GM15510 (cell line): ENCODE data around the gene NRXN2.

ENCODE experiments used
- POLR2A ChIP-seq: IDR thresholded peaks from 3 replicates; pipeline ENCODE4 v1.6.1; 2011; ENCODE audit warnings: borderline replicate concordance; ENCODE audit not compliant: insufficient read length; ENCODE audit errors: extremely low read depth

Gene NRXN2

DNA sequence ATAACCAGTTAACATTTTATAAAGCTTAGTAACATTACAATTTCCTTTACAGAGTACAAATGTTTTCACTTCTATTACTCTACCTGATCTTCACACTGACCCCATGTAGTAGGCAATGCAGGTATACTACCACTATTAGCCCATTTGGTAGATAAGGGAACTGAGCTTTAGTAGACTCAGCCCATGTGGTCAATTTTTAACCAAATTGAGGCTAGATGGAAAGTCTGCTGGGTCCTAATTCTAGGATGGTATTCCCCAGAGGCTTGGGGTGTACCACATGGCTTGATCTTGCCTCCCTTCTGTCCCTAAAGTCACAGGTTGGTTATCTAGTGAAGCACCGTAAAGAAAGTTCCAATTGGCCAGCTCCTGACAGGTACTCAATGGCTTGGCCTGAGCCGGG is 48.2 kb downstream of the NRXN2 start:
- no peak for TF ChIP-seq POLR2A

DNA sequence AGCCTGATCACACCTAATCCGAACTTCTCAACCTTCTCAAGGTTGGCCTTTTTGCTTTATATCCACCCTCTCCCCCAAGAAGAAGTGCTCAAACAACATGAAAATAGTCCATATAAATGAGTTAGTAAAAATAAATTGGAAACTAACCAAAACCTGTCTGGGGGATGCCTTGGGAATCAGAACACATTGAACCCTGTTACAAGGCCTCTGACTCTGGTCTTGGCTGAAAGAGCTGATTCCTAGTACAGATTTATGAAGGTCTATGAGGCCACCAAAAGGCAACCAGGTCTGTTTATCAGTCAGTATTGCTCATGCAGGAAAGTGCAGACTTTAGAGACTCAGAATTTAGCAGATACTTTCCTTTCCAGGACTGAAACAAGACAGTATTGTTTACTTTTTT is 49.7 kb downstream of the NRXN2 start:
- TF ChIP-seq POLR2A: no peak

DNA sequence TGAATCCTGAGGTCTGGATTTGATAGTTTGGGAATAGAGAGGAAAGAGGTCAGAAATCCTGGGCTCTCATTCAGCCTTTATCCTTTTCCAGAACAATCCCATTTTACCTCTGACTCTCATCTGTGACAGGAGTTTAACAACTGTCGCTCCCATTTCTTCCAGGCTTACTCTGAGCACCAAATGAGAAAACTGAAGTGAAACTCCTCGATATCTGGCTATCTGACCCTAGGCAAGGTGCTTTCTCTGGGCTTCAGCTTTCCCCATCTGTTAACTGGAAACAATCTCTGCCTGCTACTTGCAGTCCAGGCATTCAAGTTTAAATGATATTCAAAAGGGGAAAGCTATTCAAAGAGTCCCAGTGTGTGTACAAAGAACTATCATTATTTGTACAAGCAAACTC is 50.1 kb downstream of the NRXN2 start:
- TF ChIP-seq POLR2A: no peak

DNA sequence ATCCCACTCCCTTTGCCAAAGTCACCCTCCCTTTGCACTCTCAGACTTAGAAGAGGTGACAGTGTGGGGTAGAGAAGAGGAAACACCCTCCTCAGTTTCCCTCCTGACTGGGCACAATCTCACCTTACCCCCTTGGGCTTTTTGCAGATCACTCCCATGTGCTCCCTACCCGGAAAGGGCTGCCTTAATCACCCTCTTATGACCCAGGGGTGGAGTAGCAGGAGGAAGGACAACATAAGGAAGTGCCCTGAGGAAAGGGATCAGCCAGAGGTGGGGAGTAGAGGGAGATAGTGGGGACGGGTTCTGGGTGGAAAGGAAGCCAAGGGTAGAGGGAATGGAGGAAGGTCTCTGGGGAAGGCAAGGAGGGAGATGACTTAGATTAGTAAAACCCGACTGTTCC is 52.0 kb downstream of the NRXN2 start:
- no peak for TF ChIP-seq POLR2A

DNA sequence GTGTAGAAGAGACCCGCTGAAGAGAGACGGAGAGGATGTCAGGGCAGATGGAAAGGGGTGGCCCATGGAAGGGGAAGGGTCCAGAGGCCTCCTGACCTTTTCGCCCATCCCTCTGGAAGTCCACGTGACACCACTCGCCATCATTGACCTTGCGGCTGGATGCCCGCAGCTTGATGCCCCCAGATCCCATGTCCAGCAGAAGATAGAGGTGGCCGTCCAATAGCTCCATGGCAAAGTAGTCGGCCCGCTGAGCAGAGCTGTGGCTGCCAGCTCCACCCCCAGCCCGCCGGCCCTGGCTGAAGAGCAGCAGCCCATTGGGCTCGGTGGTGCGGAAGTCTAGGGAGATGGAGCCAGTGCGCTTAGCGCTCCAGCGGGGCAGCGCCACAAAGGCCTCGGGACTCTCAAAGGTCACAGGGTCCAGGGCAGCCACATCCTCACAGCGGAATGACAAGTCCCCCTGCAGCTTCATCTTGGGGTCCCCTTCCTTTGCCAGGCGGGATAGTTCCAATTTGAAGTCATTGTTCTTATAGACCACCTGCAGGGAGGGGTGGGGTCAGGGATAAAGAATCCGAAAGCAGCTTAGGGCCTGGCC is 55.7 kb downstream of the NRXN2 start:
- TF ChIP-seq POLR2A: no peak

DNA sequence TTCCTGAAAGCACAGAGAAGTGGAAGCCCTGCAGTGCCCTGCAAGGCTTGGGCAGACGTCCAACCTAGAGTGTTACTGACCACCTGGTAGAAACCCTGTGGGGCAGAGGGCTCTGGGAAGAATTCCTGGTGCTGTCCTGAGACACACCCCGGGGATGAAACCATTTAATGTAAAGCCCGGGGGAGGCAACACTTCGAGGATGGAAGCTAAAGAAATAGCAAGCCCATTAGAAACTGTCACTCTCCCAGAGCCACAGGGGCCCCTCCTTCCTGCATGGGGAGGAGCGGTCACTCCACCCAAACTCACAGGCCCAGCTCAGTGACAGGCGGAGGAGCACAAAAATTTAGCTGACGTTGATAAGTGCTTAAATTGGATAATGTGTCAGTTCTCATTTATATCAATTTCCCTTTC is 57.6 kb downstream of the NRXN2 start:
- no peak for TF ChIP-seq POLR2A

DNA sequence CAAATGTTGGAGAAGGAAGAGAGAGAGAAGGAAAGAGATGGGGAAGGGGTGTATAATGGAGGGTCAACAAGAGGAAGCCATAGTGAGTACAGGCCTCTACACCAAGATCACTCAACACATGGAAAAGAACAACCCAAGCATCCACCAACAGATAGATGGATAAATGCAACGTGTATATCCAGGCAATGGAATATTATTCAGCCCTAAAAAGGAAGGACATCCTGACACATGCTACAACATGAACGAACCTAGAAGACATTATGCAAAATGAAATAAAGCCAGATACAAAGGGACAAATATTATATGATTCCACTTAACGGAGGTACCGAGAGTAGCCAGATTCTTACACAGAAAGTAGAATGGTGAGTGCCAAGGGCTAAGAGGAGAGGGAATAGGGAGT is 59.3 kb downstream of the NRXN2 start:
- no peak for TF ChIP-seq POLR2A

DNA sequence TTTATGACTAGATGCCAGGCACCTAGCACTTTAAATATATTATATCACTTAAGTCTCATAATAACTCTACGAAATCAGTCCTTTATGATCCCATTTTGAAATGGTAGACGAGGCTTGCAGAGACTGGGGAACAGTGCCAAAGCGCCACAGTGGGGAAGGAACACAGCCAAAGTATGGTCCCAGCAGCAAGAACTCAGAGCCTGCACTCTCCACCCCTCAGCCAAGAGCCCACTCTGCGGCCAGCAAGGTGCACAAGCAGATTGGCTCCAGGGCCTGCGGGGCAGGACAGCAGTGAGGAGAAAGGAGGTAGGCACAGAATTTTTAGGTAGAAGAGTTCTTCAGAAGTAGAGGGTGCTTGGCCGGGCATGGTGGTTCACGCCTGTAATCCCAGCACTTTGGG is 61.4 kb downstream of the NRXN2 start:
- TF ChIP-seq POLR2A: no peak

DNA sequence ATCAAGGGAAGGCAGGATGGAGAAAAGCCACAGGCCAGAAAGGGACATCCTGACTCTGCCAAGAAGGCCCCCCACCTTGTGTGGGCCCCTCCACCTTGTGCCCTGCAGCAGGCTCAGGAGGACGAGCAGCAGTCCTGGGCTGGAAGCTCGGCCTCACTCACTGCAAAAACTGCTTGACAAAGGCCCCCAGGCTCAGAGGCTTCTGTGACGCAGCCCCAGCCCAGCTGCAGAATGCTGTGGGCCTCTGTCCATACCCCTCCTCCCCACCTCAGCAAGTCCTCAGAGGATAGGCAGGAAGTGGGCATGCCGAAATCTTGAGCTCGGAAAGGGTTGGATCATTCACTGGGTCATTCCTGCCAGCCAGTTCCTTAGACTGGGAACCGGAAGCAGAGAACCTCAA is 61.9 kb downstream of the NRXN2 start:
- TF ChIP-seq POLR2A: no peak

DNA sequence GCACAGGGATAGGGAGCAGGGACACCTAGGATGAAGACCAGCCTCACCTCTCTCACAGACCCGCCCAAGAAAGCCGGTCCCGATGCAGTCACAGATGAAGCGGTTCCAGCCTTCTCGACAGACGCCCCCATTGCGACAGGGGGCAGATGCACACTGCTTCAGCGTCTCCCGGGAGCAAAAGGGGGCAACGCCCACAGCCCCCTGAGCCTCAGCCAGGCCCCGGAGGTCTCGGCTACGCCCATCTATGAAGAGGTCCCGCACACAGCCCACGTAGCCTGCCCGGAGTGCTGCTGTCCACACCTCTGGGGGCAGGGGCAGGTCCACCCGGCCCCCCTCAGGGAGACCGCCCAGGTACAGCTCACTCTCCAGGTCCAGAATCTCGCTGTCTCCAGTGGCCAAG is 62.3 kb downstream of the NRXN2 start:
- TF ChIP-seq POLR2A: no peak

DNA sequence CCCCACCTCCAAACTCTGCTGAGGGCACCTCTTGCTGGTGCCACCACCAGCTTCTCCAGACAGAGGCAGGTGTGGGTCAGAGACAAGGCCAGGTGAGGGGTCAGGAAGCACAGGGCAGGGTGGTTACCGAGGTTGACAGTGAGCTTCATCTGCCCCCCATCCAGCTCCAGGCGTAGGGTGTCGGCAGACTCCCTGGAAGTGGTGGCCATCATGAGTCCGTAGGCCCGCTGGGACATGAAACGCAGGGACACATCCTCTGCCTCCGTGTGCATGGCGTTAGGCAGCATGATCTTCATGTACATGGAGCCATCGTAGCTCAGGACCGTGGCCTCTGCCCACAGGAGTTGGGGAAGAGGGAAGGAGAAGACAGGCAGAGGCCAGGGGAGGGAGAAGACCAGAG is 62.8 kb downstream of the NRXN2 start:
- TF ChIP-seq POLR2A: no peak

DNA sequence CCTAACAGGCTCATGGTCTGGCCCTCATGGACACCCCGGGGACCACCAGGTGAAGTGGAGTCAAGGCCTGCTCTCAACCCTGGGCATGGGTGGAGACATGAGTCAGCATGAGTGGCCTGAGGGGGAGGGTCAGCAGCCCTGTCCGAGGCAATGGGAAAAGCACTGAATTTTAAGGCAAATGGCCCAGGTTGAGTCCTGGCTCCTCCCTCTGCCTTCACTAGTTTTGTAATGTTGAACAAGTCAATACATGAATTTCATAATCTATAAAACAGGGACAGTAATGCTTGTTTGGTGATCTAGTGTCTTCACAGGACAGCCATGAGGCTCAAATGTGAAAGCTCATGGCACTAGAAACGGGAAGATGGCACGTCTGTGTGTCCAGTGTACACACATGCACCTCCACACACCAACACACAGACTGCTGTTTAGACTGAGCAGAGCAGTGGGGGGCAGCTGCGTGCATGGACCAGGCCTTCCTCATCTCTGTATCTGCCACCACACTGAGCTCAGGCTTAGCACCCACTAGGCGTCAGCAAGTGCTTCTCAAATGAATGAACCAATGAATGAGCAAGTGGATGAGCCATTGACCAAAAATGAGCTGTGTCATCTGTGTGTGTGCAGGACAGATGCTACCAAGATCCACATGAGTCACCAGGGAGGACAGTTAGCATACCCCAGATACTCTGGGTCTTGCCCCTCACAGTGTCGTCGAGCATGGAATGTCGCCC is 63.4 kb downstream of the NRXN2 start:
- no peak for TF ChIP-seq POLR2A

DNA sequence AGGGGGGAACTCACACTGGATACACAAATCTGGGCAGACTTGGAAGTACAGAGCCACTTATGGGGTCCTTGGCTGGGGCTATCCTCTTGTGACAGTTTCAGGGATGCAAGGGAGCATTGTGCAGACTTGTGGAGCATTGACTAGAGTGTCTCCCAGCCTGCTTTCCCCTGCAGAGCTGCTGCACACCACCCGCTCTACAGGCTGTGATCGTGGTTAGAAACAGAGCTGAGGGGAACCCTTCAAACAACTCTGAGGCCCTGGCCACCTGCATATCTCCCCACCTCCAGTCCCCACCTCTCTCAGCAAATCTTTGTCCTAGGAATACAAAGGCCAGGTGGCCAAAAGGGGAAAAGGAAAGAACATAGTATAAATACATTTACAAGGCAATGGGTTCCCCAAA is 64.7 kb downstream of the NRXN2 start:
- TF ChIP-seq POLR2A: no peak

DNA sequence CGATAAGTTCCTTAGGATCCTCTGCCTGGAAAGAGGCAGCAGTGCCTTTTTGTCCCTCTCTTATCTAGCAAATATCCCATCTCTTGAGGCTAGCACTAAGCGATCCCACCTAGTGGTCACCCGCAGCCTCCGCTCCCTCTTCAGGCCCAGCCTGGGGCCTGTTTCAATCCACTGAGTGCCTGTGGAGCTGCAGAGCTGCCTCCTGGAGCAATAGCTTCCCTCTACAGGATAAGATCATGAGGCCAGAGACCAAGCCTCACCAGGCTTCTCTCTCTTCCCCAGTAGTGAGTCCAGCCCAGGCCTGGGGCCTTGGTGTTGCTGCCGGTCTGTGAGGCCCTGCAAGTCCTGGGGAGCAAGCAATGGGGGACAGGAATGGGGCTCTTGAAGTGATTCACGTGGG is 66.1 kb downstream of the NRXN2 start:
- no peak for TF ChIP-seq POLR2A

DNA sequence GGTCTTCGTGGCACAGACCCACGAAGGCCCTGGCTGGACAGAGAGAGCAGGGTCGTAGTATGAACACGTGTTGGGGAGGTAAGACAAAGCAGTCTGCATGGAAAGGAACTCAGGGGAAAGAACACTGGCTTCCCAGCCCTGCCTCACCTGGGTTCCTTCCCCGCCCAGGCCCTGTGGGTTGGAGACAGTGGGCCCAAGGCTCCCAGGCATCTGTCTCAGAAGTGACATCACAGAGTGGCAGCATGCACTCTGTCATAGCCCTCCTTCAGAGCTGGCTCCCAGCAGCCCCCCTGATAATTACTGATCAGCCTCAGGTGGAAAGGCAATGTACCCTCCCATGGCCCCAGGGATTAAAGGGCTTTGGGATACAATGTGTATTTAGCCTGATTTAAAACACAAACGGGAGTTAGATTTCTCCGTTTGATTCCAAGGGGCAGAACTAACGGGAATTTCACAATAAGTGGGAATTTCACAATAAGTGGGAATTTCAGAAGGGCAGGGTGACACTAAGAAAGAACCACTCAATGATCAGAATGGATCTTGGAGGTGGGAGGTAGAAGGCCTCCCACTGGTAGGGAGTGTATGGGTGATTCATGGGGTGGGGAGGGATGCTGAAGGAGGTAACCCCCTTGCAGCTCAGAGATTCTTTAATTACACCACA is 66.9 kb downstream of the NRXN2 start:
- no peak for TF ChIP-seq POLR2A

DNA sequence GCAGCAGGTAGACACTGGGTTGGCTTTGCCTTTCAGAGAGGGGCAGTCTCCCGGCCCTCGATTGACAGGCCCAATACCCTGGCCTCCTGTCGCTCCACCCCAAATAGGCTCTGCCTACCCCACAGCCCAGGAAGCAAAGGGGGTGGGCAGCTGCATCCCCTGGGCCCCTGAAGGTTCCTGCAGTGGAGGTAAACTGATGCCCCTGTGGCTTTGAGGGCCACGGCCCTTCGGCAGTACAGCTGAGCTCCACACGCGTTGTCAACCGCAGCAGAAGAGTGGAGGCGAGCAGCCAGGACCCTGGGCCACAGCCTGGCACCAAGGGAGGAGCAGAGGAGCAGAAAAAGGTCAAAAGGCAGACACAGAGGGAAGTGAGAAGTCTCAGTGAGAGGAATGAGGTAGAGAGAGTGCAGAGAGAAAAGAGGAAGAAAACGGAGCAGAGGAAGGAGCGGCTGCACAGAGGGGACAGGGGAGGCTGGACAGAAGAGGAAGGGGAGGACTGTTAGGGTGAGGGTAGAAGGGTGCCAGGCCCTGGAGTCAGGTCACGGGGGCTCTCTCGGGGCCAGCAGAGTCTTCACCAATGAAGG is 67.9 kb downstream of the NRXN2 start:
- no peak for TF ChIP-seq POLR2A
